Fibroblast of the conjunctiva (primary cell): ENCODE data around the gene COX7A2L.
"Not testable (repeated sequence)": the region's sequence is repeated elsewhere in the genome, so short reads cannot be mapped to it uniquely, and the experiment has no call there.

Source experiments
- DNase-seq: peaks from one replicate; pipeline ENCODE4 v3.0.0-alpha.2; 2010; ENCODE audit warnings: low read depth

The COX7A2L gene

DNA sequence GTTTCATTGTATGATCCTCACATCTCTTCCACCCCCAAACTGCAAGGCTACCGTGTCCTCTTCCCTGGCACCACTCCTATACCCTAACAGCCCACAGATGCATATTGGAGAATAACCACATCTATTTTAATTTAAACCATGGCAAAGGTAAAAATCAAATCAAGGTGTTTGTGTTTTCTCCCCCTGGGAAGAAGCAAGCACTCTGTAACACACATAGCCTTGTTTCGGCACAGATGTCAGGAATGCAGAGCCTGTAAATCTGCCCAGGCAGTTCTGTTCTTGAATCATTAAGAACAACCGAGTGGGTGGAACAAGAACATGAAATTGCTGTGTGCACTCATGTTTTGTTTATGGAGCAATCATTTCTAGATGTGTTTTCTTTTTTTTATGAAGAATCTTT lies 6.8 kb upstream of the COX7A2L start:
- DNase-seq = peak; percentile 8

DNA sequence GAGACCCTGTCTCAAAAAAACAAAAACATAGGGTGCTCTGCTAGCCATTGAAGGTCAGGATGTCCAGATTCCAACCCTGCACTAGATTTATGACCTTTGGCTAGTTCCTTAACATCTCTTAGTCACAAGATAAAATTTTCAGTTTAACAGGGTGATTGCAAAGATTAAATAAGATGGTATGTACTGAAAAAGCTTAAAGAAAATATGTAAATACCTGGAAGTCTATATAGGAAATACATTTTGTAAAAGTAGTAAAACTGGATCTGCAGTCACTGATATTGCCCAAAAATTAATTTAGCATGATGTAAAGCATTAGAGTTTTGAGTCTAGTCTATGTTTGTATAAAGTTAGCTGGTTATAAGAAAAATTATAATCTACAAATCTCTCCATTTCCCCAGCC lies 5.4 kb upstream of the COX7A2L start:
- no peak for DNase-seq

DNA sequence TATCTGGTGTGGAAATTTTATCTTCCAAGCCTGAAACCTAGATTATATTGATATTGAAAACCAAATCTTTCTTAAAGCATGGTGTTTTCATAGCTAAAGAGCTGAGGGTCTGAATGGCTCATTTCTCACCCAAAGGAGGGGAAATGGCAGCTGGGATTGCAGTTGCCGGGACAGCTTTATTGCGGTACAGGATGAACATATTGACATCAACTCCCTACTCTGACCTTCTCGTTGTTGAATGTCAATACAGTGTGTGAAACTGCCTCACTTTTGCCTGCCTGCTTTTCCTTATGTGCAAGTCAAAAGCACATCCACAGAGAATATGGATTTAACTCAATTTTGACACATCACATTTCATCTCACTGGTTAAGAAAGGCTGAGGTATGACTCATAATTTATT lies 3.6 kb upstream of the COX7A2L start:
- DNase-seq = no peak

DNA sequence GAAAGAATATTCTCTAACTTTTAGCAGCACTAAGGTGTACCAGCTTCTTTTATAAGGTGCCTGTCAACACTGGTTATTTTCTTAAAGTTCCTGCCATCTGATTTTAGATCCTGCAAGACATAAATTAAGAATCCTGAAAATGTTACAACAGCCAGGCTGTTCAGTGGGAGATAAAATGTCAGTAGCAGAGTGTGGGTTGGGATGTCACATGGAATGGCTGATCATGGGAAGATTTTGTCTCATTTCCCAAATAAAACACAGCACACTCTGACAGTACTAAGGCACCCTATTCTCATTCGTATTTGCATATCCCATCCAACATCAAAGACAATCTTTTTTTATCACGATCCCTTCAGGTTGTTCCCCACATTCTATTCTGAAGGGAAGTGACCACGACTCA lies 2.4 kb upstream of the COX7A2L start:
- no peak for DNase-seq

DNA sequence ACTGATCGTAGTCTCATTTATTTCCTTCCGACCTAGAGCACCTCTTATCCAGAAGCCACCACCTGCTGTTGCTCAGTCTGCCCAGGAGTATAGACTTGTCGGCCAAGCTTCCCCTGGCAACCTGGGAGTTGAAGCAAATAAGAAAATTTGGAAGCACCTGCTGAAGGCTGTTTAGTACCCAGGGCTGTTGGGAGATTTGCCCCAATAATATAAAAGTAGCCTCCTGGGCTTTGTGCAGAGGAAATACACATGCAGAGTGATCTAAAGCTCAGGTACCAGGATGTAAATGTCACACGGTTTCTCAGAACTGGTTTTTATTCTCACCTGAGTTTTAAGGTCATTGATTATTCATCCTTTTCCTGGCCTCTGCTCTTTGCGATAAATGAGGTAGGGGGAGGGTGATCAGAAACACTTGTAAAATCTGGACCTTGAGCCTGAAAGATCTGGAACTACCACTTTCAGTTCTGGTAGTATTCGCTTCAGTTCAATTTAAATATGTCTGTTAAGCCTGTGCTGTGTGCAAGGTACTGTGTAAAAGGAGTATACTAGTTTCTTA lies 789 bp upstream of the COX7A2L start:
- DNase-seq = no peak

DNA sequence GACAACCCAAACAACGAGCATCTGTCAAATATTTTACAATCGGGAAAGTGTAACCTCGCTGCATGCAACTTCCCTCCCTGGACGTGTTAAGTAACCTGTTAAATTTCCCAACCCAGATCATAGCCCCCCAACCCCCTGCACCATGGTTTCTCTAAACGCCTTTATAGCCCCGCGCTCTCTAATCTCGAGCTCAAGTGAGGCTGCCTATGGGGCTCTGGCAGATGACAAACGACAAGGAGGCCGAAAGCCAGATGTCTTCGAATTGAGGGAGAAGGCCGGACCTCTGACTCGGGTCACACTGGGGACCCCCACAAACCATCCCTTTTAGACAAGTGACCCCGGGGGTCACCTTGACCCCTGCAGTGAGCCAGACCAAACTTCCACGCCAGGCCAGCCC lies 526 bp downstream of the COX7A2L start:
- no peak for DNase-seq

DNA sequence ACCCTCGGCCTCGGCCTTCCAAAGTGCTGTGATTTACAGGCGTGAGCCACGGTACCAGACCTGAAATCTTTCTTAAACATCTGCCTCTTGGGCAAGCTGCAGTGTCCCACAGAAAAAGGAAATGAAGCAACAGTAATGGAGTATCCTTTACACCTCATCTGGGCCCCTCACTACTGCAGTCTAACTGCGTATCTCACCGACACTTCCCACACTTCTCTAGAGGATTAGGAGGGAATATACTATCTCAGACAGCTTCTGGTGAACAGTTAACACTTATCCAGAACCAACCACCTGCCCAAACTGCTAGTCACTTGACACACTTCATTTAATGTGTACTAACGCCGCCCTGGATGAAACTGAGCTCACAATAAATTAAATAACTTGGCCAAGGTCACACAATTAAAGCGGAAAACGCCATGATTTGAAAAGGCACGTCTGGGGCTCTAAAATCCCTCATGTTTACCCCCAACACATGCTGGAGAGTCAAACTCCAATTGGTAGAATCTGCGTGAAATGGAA lies 993 bp downstream of the COX7A2L start:
- no peak for DNase-seq

DNA sequence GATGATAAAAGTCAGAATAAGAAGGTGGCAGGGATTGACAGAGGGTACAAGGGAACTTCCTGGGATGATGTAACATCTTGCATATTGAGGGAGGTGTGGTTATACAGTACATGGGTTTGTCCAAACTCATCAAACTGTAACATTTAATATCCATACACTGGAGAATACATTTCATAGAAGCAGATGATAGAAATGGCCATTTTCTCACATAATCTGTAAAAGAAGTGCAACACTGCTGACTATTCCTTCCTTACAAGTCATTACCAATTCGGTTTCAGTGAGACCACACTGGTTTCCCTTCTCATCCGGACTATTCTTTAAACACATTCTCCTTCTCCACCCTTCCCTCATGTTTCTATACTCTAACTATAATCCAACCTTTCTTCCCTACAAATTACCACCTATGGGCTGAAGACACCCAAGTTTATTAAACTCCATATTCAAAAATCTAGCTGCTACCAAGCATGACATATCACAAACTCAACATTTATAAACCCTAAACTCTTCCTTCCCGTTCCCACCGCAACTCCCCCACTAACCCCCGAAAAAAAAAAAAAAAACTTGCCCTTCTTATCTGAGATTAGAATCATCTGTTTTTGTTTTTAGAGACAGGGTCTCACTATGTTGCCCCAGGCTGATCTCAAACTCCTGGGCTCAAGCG lies 1.6 kb downstream of the COX7A2L start:
- peak; percentile 27 for DNase-seq

DNA sequence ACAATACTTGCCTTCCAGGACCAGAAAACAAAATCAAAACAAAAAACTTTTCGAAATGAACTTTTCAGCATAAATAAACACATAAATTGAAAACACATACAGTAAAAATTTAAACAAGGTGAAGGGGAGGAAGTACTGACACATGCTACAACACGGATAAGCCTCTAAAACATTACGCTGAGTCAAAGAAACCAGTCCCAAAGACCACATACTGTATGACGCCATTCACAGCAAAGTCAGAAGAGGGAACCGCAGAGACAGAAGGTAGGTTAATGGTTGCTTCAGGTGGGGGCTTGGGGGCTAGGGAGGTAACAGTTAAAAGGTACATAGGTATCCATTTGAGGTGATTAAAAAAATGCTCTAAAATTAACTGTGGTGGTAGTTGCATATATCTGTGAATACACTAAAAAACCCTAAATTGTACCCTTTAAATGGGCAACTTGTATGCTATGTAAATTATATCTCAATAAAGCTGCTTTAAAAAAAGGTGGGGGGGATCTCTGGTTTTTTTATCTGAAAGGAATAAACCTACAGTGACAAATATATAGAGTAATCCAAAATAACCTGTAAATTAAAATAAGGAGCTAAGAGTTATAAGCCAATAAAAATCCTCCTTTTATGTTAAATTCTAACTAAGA lies 7.1 kb downstream of the COX7A2L start:
- no peak for DNase-seq

DNA sequence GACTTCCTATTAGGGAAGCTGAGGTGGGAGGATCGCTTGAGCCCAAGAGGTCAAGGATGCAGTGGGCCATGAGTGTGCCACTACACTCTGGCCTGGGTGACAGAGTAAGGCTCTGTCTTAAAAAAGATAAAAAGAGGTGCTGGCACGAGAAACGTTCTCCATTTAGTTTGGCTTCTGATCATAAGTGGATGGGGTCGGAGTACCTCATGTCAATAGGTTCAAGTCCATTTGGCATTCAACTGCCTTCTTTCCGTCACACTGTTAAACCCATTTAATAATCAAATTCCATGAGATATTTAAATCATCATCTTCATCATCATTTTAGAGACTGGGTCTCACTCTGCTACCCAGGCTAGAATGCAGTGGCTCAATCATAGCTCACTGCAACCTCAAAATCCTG lies 9.2 kb downstream of the COX7A2L start:
- DNase-seq = no peak

DNA sequence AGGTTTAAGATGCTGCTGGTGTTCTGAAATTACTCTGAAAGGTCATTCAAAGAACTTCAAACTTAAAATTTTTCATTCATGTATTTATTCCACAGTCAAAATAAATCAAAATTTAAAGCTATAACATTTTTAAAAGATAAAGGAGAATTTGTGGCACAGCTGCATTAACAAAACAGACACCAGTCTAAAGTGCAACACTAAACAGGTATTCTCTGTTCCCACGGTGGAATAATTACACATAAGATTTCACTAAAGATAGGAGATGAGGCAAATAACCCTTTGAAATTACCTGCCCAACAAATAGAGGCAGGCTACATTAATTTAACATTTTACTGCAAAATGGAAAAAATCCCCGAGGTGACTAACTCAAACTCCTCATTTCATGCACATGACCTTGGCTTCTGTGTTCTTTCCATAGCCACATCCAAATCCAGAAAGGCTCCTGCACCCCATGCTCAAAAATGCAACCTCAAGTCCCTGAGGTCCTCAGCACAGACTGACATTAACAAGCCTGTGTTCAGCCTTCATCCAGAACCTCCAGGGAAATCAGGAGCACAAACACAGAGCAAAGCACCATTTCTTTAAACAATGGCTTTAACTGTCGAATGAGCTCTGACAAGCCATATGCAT lies 10.5 kb downstream of the COX7A2L start:
- no peak for DNase-seq

DNA sequence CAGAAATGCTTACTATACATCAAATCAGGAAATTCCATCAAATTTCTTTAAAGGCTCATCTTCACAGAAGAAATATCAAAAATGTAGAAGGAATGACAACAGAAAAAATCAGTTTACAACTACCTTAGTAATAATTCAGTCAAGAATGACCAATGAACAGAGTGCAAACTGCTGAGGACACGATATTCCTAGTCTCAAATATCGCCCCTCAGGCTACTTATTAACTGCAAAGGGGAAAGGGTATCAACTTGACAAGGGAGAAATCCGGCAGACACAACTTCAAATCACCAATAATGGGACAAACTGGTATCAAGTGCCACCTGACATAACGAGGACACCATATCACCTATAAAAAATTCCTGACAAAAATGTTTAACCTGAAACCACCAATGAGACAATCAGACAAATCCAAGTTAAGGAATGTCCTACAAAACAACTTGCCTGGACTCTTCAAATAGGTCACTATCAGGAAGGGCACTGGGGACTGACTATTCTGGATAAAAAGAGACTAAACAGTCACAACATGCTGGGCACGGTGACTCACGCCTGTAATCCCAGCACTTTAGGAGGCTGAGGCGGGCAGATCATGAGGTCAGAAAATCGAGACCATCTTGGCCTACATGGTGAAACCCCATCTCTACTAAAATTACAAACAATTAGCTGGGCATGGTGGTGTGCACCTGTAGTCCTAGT lies 12.8 kb downstream of the COX7A2L start:
- no peak for DNase-seq

DNA sequence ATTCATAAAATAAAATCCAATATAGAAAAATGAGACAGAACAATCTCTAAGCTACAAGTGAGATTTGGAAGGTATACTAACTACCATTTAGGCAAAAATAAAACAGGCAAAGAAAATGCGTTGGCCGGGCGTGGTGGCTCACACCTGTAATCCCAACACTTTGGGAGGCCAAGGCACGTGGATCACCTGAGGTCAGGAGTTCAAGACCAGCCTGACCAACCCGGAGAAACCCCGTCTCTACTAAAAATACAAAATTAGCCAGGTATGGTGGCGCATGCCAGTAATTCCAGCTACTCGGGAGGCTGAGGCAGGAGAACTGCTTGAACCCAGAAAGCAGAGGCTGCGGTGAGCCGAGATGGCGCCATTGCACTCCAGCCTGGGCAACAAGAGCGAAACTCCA lies 13.5 kb downstream of the COX7A2L start:
- DNase-seq = not testable (repeated sequence)

DNA sequence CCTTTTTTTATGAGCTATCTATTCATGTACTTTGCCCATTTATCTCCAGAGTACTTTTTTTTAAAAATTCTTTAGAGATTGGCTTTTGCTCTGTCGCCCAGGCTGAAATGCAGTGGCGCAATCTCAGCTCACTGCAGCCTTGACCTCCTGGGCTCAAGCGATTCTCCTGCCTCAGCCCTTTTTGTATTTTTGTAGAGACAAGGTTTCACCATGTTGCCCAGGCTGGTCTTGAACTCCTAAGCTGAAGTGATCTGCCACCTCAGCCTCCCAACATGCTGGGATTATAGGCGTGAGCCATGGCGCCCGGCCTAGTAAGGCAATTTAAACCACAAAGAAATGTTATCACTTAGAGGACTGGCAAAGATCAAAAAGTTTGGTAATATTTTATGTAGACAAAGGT lies 14.2 kb downstream of the COX7A2L start:
- DNase-seq = not testable (repeated sequence)

DNA sequence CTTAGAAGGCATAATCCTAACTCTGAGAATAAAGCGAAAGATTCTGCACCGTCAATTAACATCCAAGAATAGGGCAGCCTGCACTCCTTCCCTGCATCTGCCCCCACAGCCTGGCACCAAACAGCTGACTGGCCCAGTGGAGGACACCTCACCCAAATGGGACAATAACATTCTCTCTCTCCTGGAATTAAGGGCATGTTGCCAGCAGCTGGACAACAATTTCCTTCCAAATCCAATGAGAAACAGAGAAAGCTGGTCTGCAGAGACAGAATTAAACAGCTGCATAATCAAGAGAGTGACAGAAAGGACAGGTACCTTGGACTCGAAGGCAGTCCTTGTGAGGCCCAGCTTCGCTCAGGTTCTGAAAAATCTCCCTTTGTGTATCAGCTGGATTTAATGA lies 15.0 kb downstream of the COX7A2L start:
- no peak for DNase-seq

DNA sequence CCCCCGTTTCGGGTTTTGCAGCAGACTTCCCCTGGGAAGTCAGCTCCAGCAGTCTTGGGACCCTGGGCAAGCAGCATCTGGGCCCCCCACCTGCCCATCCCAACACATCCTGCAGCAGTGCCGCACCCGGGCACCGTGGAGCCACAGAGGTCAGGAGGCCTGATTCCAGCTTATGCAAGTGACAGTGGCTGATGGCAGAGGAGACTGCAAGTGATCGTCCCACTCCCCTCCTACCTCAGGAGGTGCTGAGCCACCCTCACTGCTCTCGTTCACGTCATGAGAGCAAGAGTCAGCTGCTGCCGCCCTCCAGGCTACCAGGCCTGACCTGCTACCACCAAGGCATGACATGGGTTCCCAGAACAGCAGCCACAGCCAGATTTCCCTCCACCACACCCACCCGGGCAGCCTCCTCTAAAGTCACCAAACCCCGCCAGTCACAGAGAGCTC lies 18.2 kb downstream of the COX7A2L start:
- no peak for DNase-seq

DNA sequence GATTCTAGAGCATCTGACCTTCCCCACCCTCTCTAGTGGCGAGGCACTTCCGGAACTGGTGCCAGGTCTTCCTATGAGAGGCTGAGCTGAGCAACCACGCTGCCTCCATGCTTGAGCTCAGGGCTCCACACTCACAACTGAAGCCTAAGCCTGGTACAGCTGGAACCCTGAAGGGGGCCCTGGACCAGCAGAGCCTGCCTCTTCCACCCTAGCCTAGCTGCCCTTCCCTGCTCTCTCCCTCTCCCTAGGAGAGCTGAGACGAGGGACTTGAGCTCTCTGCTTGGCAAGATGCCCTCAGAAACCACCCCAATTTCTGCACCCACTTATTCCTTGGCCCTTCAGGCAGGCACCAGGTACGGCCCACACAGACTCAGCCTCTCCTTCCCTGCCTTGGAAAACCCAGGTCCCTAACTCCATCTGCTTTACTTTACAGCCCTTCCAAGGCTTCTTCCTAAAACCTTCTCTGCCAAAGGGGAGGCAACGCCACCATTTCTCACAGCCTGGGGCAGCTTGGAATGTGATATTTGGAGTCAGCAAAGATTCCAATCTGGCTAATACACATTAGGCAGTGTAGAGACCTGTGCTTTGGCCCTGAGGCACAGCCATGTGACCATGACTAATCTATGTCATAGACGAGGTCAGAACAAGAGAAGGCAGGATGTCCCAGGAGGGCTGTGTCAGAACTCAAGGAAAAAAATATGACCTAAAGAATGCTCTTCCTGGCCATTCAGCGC lies 18.8 kb downstream of the COX7A2L start:
- DNase-seq = peak; percentile 61

DNA sequence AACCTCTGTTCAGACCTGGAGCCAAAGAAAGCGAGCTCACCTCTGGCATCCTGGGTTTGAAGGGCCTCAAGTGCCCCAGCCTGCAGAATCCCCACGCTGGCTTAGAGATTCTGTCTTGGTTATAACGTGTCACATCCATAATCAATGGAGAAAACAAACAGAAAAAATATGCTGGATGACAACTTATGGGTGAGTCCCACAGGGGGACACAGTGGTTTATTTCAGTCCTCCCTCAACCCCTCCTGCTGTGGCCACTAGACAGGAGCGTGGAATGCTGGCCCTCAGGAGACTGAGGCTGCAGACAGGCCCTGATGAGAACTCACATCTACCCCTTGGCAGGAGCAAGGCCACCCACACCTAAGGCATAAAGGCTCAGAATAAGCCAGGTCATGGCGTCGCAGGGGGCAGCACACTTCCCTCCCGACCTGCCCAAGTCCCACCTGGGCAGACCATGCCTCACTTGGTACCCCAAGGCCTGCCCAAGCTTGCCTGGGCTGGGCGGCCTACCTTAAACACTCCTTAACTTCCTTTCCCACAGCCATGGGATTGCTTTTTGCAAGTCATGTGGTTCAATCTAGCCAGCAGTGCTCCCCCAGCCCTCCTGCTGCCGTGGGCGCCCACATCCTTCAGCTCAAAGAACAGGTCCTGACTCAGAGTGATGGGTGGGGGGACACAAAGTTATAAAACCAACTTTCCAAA lies 19.9 kb downstream of the COX7A2L start:
- no peak for DNase-seq

DNA sequence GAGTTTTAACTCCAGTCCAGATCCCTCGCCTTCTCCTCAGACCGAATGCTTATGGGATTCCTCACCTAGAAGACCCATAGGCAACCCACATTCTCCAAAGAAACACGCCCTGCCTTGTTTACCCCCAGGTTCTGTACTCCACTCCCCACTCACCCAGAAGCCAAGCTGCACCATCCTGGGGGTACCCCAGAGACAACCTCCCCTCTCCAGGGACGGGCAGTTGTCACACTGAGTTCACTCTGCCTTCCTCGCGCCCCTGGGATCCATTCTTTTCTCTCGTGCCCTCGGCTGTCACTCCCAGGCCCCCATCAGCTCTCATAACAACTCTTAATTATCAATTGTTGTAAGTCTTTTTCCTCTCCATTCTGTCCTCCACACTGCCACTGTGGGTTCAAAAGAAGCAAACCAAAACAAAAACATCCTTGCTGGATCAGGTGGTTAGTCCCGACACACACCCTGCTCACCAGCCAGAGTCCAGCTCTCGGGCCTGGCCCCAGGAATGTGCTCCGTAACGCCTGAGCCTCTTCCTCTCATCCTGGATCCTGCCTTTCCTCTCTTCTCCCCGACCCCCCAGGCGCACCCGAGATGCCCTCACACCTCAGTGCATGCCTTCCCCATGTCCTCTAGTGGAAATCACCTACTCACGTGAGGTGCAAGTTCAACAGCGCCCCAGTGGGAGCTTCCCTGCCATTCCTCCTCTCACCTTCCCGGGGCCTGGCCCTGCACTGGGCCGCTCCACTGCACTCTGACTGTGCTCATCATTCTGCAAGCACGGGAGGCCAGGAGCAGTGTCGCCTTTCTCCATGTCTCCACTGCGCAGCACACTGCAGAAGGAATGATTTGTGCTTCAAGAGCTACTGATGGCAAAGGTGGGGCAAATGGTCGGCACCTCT lies 20.7 kb downstream of the COX7A2L start:
- DNase-seq = no peak
